A204.1 (cell line): ENCODE results near the gene GRIA4.
A peak's percentile ranks its signal among the peaks of the same experiment; 100 is the strongest.

Experiments
- FAIRE-seq: peaks from 2 replicates; lab custom pipeline; 2012; peaks lifted over from hg19 to GRCh38; lab: Jason Lieb, UNC

The GRIA4 gene

DNA sequence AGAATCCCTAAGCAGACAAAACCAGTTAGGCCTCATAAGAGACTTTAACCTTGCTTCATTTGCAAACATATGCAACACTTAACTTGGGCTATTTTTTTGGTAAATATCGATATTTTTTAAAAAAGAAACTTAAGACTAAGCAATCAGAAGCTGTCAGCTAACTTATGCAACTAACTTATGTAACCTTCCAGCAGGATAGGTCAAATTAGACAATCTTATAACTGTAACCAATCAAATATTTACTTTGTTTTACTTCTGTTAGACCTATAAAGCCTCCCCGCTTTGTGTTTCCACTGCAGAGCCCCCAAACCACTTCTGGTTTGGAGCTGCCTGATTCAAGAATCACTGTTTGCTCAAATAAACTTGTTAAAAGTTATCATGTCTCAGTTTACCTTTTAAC, 404.2 kb downstream of the GRIA4 start:
- no peak for FAIRE-seq

GRCh38 chr11:106014620-106015019, 404.7 kb downstream of the GRIA4 start:
- no peak for FAIRE-seq

DNA sequence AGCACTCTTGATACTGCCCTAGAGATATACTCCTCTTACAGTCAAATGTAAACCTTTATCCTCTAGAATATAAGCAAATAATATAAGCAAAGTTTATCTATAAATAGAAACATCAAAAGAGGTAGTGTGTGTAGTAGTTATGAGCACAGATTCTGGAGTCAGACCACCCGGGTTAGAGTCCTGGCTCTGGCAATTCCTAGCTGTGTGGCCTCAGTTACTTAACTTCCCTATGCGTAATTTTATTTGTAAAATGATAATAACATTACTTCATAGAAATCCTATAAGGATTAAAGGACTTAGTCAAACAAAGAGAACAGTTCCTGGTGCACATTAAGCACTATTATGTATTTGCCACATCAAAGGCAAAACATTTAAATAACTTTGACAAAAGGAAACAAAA, 405.2 kb downstream of the GRIA4 start:
- no peak for FAIRE-seq

DNA sequence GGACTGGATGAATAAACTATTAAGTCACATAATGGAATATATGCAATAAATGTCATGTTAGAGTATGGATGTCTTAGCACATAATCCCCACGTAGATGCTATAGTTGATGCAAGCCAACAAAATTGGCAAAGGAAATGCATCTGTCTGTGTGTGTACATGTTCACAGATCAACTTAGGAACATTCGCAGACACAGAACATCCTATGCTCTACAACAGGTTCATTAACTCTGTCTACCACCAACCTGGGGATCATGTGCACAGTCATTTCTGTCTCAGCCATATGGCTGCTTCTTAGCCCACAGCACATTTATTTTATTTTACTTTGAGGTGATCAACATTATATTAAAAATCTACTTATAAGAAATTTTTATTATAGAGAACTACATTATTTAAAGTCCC, 407.2 kb downstream of the GRIA4 start:
- no peak for FAIRE-seq

DNA sequence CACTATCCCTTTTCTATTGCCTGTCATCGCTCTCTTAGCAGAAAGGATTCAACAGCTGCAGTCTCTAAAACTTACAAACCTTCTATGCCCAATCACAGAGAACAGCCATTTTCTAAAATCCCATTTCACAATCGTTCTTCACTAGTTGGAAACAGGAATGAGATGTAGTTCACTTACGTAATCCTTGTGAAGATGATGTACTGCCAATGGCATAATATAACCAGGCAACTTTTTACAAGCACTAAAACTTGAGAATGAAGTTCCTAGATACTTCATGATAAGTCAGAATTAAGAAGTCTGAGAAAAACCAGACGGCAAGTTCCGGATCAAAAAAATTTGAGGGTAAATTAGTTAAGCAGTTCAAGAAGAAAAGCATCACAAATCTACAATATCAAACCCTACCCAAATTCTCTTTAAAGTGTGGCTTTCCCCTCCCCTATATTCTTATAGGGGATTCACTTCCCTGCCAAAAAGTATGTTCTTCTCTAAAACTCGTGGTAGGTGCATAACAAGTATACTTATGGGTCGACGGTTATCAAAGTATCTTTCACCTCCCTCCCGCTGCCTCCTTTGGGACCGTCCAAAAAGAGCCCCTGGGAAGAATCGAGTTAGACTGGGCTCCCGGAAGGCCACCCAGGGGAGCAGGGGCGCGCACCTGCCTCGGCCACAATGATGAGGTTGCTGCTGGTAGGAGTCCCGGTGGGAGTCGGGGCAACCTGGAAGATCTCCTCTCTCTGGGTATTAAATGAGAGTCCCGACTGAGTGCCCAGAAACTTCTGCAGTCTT, 411.5 kb downstream of the GRIA4 start:
- FAIRE-seq = no peak

GRCh38 chr11:106021967-106022794, 412.3 kb downstream of the GRIA4 start, which contains the start of gene MSANTD4:
MSANTD4 (minus strand) TSS chr11:106022240; CDS start chr11:106010917, 11,323 bp downstream.
- peak; percentile 98 for FAIRE-seq

DNA sequence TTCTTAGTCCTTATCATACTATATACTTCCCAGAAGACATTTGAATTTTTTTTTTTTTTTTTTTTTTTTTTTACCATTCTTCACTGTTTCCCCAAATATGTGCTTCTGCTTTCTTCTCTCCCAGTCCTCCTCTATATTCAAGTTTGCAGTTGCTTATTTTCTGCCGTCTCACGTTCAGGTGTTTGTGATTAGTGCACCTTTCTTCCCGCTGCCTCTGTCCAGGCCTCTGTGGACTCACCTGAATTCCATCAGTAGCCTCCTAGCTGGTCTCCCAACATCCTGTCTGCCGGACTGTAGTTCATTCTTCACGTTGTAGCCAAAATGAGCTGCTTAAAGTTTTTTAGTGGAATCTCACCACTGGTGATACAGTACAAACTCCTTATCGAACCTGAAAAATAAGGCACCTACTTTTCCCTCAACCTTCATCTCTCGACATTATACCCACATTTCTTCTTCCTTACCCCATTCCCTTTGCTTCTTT, 413.0 kb downstream of the GRIA4 start:
- FAIRE-seq = no peak

DNA sequence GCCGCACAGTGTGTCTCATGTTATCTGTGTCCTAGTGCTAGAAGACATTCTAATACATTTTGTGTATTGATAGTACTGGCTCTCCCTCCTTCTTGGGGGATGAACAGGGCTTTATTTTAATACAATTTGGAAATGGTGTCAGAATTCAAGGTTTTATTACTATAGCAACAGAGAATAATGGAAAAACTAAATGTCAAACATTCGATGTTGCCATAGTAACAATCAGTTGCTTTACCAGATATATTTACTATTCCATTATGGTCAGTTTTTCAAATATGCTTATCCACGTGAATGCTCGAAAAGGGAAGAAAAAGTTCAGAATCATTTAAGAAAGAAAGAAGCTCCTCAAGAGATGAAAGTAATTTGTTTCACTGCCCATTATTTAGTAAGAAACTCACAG, 420.7 kb downstream of the GRIA4 start:
- no peak for FAIRE-seq

GRCh38 chr11:106031202-106031810, 421.4 kb downstream of the GRIA4 start:
- no peak for FAIRE-seq
